GM21528 (cell line): Measurements from ENCODE around the gene HCAR2.
"Not testable (repeated sequence)": the region's sequence is repeated elsewhere in the genome, so short reads cannot be mapped to it uniquely, and the experiment has no call there.

Experiments used
- ATAC-seq: cut with Tn5 transposase; IDR thresholded peaks from one replicate; pipeline ENCODE4 v1.9.1; 2021; ENCODE audit warnings: mild to moderate bottlenecking, moderate library complexity; ENCODE audit not compliant: unreplicated experiment, low FRiP score

Gene HCAR2

GRCh38 chr12:122669397-122670070 is 33.6 kb downstream of the HCAR2 start:
- ATAC-seq, result no peak

- no peak for ATAC-seq
These were observed 34.9 kb downstream of the HCAR2 start for GRCh38 chr12:122668268-122668667.

GRCh38 chr12:122665759-122666158 is 37.4 kb downstream of the HCAR2 start:
- no peak for ATAC-seq

- no peak for ATAC-seq
These were observed 37.8 kb downstream of the HCAR2 start for GRCh38 chr12:122665349-122665748.

GRCh38 chr12:122661938-122662337 is 41.2 kb downstream of the HCAR2 start:
- ATAC-seq, result no peak

- ATAC-seq, result no peak
These were observed 41.9 kb downstream of the HCAR2 start for GRCh38 chr12:122661246-122661645.

- ATAC-seq, result no peak
These were observed 43.6 kb downstream of the HCAR2 start for GRCh38 chr12:122659579-122659978.

GRCh38 chr12:122656298-122656697 is 46.9 kb downstream of the HCAR2 start:
- no peak for ATAC-seq

GRCh38 chr12:122653291-122653690 is 49.9 kb downstream of the HCAR2 start:
- not testable (repeated sequence) for ATAC-seq

GRCh38 chr12:122651520-122652224 is 51.5 kb downstream of the HCAR2 start:
- no peak for ATAC-seq
